OCI-LY7 (cell line): ENCODE measurements around the gene CDK18. TPM values are rescaled to one million over a fixed set of nuclear protein-coding genes. Genes with fewer than 3 reads are reported as not detected.

ENCODE experiments used
- BruUV-seq: library from RNA; stranded (reverse); fragments of 400-500 nt; replicated peaks from 2 replicates; lab custom pipeline; 2021; lab: Mats Ljungman, UMichigan
- CTCF ChIA-PET: fragments of 300-600 bp; sonication (Branson Sonifier 250); formaldehyde crosslinking; loops from one replicate; lab custom pipeline; 2022; ENCODE audit warnings: antibody characterized with exemption; ENCODE audit not compliant: unreplicated experiment; lab: Charles Lee
- POLR2A ChIA-PET: fragments of 300-600 bp; sonication (Branson Sonifier 250); formaldehyde crosslinking; loops from one replicate; lab custom pipeline; 2022; ENCODE audit warnings: antibody characterized with exemption; lab: Charles Lee
- DNase-seq: peaks from one replicate; pipeline ENCODE4 v3.0.0-alpha.2; 2015; ENCODE audit warnings: low spot score
- H2AFZ ChIP-seq: fragments of 200-600 bp; sonication (generic), shearing (Covaris generic); 2 replicates; pipeline ENCODE4 v1.6.1; 2014; ENCODE audit warnings: mild to moderate bottlenecking, antibody characterized with exemption, low read length, moderate library complexity
- H3K27ac ChIP-seq: fragments of 200-600 bp; sonication (generic); 2 replicates; pipeline ENCODE4 v1.5.1; 2014; ENCODE audit warnings: mixed run types, low read depth, mild to moderate bottlenecking, moderate library complexity, low read length, inconsistent platforms; ENCODE audit not compliant: poor library complexity, severe bottlenecking
- H3K36me3 ChIP-seq: fragments of 200-600 bp; sonication (generic); 2 replicates; pipeline ENCODE4 v1.6.1; 2014; ENCODE audit warnings: mild to moderate bottlenecking, antibody characterized with exemption, low read length, moderate library complexity, mixed read lengths; ENCODE audit not compliant: insufficient read depth
- H3K4me1 ChIP-seq: fragments of 200-600 bp; sonication (generic); 2 replicates; pipeline ENCODE4 v1.5.1; 2014; ENCODE audit warnings: mild to moderate bottlenecking, low read length; ENCODE audit not compliant: insufficient read depth, poor library complexity, severe bottlenecking
- H3K4me2 ChIP-seq: fragments of 200-600 bp; sonication (generic); 2 replicates; pipeline ENCODE4 v1.6.1; 2014; ENCODE audit warnings: mild to moderate bottlenecking, low read length
- H3K4me3 ChIP-seq: fragments of 200-600 bp; sonication (generic); 2 replicates; pipeline ENCODE4 v1.5.1; 2014; ENCODE audit warnings: mild to moderate bottlenecking, low read depth, low read length; ENCODE audit not compliant: poor library complexity, severe bottlenecking
- H3K79me2 ChIP-seq: fragments of 200-600 bp; sonication (generic); 2 replicates; pipeline ENCODE4 v1.6.1; 2016; ENCODE audit warnings: low read depth, mild to moderate bottlenecking, low read length, moderate library complexity, mixed read lengths; ENCODE audit not compliant: insufficient read depth
- H3K9me2 ChIP-seq: fragments of 200-600 bp; sonication (generic); 2 replicates; pipeline ENCODE4 v1.6.1; 2016; ENCODE audit warnings: mild to moderate bottlenecking, low read length, mixed read lengths; ENCODE audit not compliant: insufficient read depth
- H3K9me3 ChIP-seq: fragments of 200-600 bp; sonication (generic); 2 replicates; pipeline ENCODE4 v1.6.1; 2014; ENCODE audit warnings: mild to moderate bottlenecking, mixed run types, low read length, mixed read lengths
- H4K20me1 ChIP-seq: fragments of 200-600 bp; sonication (generic); 2 replicates; pipeline ENCODE4 v1.6.1; 2014; ENCODE audit warnings: mild to moderate bottlenecking, antibody characterized with exemption, low read length, moderate library complexity, mixed read lengths; ENCODE audit not compliant: insufficient read depth
- EZH2phosphoT487 ChIP-seq: fragments of 200-600 bp; sonication (generic); IDR thresholded peaks from 2 replicates; pipeline ENCODE4 v1.6.1; 2018; ENCODE audit warnings: low read depth, borderline replicate concordance, mild to moderate bottlenecking, mixed run types, antibody characterized with exemption, low read length, moderate library complexity, mixed read lengths
- intact Hi-C: fragments of 100-400 bp; cut with micrococcal nuclease; formaldehyde crosslinking; loops from one replicate; pipeline ENCODE4 v1.10.0; 2022; ENCODE audit not compliant: unreplicated experiment
- total RNA-seq, 2 experiments: library from RNA; depleted of rRNA in 1 of 2; stranded (reverse); fragments of >200 nt in 1 of 2; shearing (Covaris generic) in 1 of 2; gene quantifications; 2 replicates each; pipeline ENCODE4 v1.2.3, GENCODE V29; 2014 to 2022
- TF ChIP-seq, protein P1 (sequence below): fragments of 200-600 bp; sonication (generic); conservative IDR thresholded peaks from 2 replicates; pipeline ENCODE4 v1.5.1; 2014; ENCODE audit warnings: mild to moderate bottlenecking, antibody characterized with exemption, low read length, moderate library complexity, mixed read lengths

The CDK18 gene
- total RNA-seq, 2 experiments from 2014 or later, result 10.1 to 21.2 TPM

DNA sequence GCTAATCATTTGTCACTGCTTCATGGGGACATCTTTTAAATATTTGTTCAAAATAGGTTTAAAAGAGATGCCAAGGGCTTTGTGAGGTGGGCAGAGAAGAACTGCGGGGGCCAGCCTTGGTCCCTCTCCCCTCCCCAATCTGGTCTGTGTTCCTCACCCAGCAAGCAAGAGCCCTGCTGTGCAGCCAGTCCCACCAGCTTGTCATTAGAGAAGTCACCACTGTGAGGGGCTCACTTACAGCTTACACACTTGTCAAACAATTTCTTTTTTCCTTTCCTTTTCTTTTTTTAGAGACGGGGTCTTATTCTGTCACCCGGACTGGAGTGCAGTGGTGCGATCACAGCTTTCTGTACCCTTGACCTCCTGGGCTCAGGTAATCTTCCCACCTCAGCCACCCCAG lies 10.4 kb upstream of the CDK18 start:
- ChIA-PET CTCF (no interaction called here), POLR2A (no interaction called here)
- Histone ChIP-seq H3K4me2 (no peak overlapping the region), H2AFZ (no peak overlapping the region), H3K9me3 (no peaks in the 10 kb centered on the region), H3K36me3 (no peaks in the 10 kb centered on the region), H3K79me2 (no peaks in the 10 kb centered on the region), H3K9me2 (no peaks in the 10 kb centered on the region), H3K4me1 (no peaks in the 10 kb centered on the region), H3K27ac (no peak overlapping the region), H4K20me1 (no peaks in the 10 kb centered on the region), H3K4me3 (no peak overlapping the region)
- TF ChIP-seq, protein P1, sequence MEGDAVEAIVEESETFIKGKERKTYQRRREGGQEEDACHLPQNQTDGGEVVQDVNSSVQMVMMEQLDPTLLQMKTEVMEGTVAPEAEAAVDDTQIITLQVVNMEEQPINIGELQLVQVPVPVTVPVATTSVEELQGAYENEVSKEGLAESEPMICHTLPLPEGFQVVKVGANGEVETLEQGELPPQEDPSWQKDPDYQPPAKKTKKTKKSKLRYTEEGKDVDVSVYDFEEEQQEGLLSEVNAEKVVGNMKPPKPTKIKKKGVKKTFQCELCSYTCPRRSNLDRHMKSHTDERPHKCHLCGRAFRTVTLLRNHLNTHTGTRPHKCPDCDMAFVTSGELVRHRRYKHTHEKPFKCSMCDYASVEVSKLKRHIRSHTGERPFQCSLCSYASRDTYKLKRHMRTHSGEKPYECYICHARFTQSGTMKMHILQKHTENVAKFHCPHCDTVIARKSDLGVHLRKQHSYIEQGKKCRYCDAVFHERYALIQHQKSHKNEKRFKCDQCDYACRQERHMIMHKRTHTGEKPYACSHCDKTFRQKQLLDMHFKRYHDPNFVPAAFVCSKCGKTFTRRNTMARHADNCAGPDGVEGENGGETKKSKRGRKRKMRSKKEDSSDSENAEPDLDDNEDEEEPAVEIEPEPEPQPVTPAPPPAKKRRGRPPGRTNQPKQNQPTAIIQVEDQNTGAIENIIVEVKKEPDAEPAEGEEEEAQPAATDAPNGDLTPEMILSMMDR, result 0 out of 2 replicates have a peak, but pooled peaks have one; percentile 22
- TF ChIP-seq EZH2phosphoT487, result no peak
- no peak for DNase-seq
- intact Hi-C loops, result no loop called here
- BruUV-seq, result no TSS peak

DNA sequence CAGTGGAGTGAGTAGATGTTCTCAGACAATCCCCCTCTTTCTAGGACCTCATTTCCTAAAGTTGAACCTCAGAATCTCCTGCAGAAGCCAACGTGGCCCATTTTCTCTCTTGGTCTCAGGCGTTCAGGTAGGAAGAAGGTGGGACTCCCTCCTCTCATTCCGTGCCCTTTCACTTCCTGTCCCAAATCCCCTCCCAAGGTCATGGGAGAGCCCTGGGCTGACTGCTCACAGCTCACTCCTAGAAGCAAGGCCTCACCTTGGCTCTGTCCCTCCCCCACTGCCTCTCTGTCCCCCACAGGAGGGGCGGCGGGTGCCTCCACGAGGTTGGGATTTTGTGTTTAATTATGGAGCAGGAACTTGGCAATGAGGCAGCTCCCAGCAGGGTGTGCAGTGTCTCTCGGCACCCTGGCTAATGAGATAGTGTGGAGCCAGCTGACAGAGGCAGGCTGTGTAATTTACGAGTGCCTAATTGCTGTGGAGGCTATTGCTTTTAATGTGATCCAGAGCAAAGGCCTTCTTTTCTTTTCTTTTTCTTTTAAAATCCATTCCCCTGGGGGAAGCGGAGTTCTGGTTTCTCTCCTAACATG lies 9.1 kb upstream of the CDK18 start:
- TF ChIP-seq, protein P1, result no peak
- TF ChIP-seq EZH2phosphoT487, result no peak
- Histone ChIP-seq H3K27ac (no peak overlapping the region), H3K79me2 (no peaks in the 10 kb centered on the region), H4K20me1 (no peaks in the 10 kb centered on the region), H3K4me2 (no peak overlapping the region), H3K36me3 (no peaks in the 10 kb centered on the region), H3K4me3 (no peak overlapping the region), H3K9me3 (no peaks in the 10 kb centered on the region), H3K9me2 (no peaks in the 10 kb centered on the region), H3K4me1 (no peaks in the 10 kb centered on the region), H2AFZ (no peak overlapping the region)
- DNase-seq, result no peak
- CTCF ChIA-PET, result no interaction called here
- no TSS peak for BruUV-seq
- POLR2A ChIA-PET, result no interaction called here
- intact Hi-C loops, result no loop called here

DNA sequence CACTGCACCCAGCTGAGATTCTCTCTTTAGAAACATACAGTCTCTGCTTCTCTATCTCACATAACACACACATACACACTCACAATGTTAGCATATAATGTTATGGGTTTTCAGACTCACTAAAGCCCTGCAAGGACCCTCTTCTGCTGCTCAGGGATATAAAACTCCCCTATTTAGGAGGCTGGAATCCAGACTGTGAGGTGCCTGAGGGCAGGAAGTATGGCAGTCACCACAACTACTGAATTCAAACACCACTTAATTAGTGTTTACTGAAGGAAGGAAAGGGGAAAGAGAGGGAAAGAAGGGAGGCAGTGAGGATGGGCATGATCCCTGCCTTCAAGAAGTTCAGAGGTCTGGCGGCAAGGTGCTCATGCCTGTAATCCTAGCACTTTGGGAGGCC lies 7.8 kb upstream of the CDK18 start:
- TF ChIP-seq, protein P1, result no peak
- no peak for TF ChIP-seq EZH2phosphoT487
- POLR2A ChIA-PET, result interaction anchor here (0.6 kb wide), 1 partner anchor 23 kb away, joined by 7 read pairs; no protein-coding TSS in a partner anchor
- Histone ChIP-seq H3K9me2 (no peaks in the 10 kb centered on the region), H3K4me3 (no peak overlapping the region), H3K79me2 (no peaks in the 10 kb centered on the region), H3K4me1 (no peaks in the 10 kb centered on the region), H3K4me2 (no peak overlapping the region), H4K20me1 (no peaks in the 10 kb centered on the region), H3K36me3 (no peaks in the 10 kb centered on the region), H2AFZ (no peak overlapping the region), H3K27ac (no peak overlapping the region), H3K9me3 (no peaks in the 10 kb centered on the region)
- CTCF ChIA-PET, result no interaction called here
- intact Hi-C loops, result no loop called here
- no peak for DNase-seq
- BruUV-seq, result no TSS peak
